OCI-LY7 (cell line): ENCODE measurements around the gene MRC1. TPM values are rescaled to one million over a fixed set of nuclear protein-coding genes. Genes with fewer than 3 reads are reported as not detected.

Source experiments
- BruUV-seq: library from RNA; stranded (reverse); fragments of 400-500 nt; replicated peaks from 2 replicates; lab custom pipeline; 2021; lab: Mats Ljungman, UMichigan
- CTCF ChIA-PET: fragments of 300-600 bp; sonication (Branson Sonifier 250); formaldehyde crosslinking; loops from one replicate; lab custom pipeline; 2022; ENCODE audit warnings: antibody characterized with exemption; ENCODE audit not compliant: unreplicated experiment; lab: Charles Lee
- POLR2A ChIA-PET: fragments of 300-600 bp; sonication (Branson Sonifier 250); formaldehyde crosslinking; loops from one replicate; lab custom pipeline; 2022; ENCODE audit warnings: antibody characterized with exemption; lab: Charles Lee
- DNase-seq: peaks from one replicate; pipeline ENCODE4 v3.0.0-alpha.2; 2015; ENCODE audit warnings: low spot score
- H2AFZ ChIP-seq: fragments of 200-600 bp; sonication (generic), shearing (Covaris generic); 2 replicates; pipeline ENCODE4 v1.6.1; 2014; ENCODE audit warnings: mild to moderate bottlenecking, antibody characterized with exemption, low read length, moderate library complexity
- H3K27ac ChIP-seq: fragments of 200-600 bp; sonication (generic); 2 replicates; pipeline ENCODE4 v1.5.1; 2014; ENCODE audit warnings: mixed run types, low read depth, mild to moderate bottlenecking, moderate library complexity, low read length, inconsistent platforms; ENCODE audit not compliant: poor library complexity, severe bottlenecking
- H3K36me3 ChIP-seq: fragments of 200-600 bp; sonication (generic); 2 replicates; pipeline ENCODE4 v1.6.1; 2014; ENCODE audit warnings: mild to moderate bottlenecking, antibody characterized with exemption, low read length, moderate library complexity, mixed read lengths; ENCODE audit not compliant: insufficient read depth
- H3K4me1 ChIP-seq: fragments of 200-600 bp; sonication (generic); 2 replicates; pipeline ENCODE4 v1.5.1; 2014; ENCODE audit warnings: mild to moderate bottlenecking, low read length; ENCODE audit not compliant: insufficient read depth, poor library complexity, severe bottlenecking
- H3K4me2 ChIP-seq: fragments of 200-600 bp; sonication (generic); 2 replicates; pipeline ENCODE4 v1.6.1; 2014; ENCODE audit warnings: mild to moderate bottlenecking, low read length
- H3K4me3 ChIP-seq: fragments of 200-600 bp; sonication (generic); 2 replicates; pipeline ENCODE4 v1.5.1; 2014; ENCODE audit warnings: mild to moderate bottlenecking, low read depth, low read length; ENCODE audit not compliant: poor library complexity, severe bottlenecking
- H3K79me2 ChIP-seq: fragments of 200-600 bp; sonication (generic); 2 replicates; pipeline ENCODE4 v1.6.1; 2016; ENCODE audit warnings: low read depth, mild to moderate bottlenecking, low read length, moderate library complexity, mixed read lengths; ENCODE audit not compliant: insufficient read depth
- H3K9me2 ChIP-seq: fragments of 200-600 bp; sonication (generic); 2 replicates; pipeline ENCODE4 v1.6.1; 2016; ENCODE audit warnings: mild to moderate bottlenecking, low read length, mixed read lengths; ENCODE audit not compliant: insufficient read depth
- H3K9me3 ChIP-seq: fragments of 200-600 bp; sonication (generic); 2 replicates; pipeline ENCODE4 v1.6.1; 2014; ENCODE audit warnings: mild to moderate bottlenecking, mixed run types, low read length, mixed read lengths
- H4K20me1 ChIP-seq: fragments of 200-600 bp; sonication (generic); 2 replicates; pipeline ENCODE4 v1.6.1; 2014; ENCODE audit warnings: mild to moderate bottlenecking, antibody characterized with exemption, low read length, moderate library complexity, mixed read lengths; ENCODE audit not compliant: insufficient read depth
- CTCF ChIP-seq: fragments of 200-600 bp; sonication (generic); conservative IDR thresholded peaks from 2 replicates; pipeline ENCODE4 v1.5.1; 2014; ENCODE audit warnings: mild to moderate bottlenecking, antibody characterized with exemption, low read length, moderate library complexity, mixed read lengths
- EZH2phosphoT487 ChIP-seq: fragments of 200-600 bp; sonication (generic); IDR thresholded peaks from 2 replicates; pipeline ENCODE4 v1.6.1; 2018; ENCODE audit warnings: low read depth, borderline replicate concordance, mild to moderate bottlenecking, mixed run types, antibody characterized with exemption, low read length, moderate library complexity, mixed read lengths
- intact Hi-C: fragments of 100-400 bp; cut with micrococcal nuclease; formaldehyde crosslinking; loops from one replicate; pipeline ENCODE4 v1.10.0; 2022; ENCODE audit not compliant: unreplicated experiment
- total RNA-seq, 2 experiments: library from RNA; depleted of rRNA in 1 of 2; stranded (reverse); fragments of >200 nt in 1 of 2; shearing (Covaris generic) in 1 of 2; gene quantifications; 2 replicates each; pipeline ENCODE4 v1.2.3, GENCODE V29; 2014 to 2022

Gene MRC1
- total RNA-seq, 2 experiments from 2014 or later = not detected

- DNase-seq = no peak
- H3K4me2 ChIP-seq = no peak overlapping the region
- no peaks in the 10 kb centered on the region for H3K36me3 ChIP-seq
- no peak overlapping the region for H3K27ac ChIP-seq
- no peaks in the 10 kb centered on the region for H3K79me2 ChIP-seq
- intact Hi-C loops = no loop called here
- ChIA-PET POLR2A (interaction anchor here (0.6 to 1.0 kb wide), 3 partner anchors 20 to 191 kb away, joined by 3 read pairs; no protein-coding TSS in a partner anchor), CTCF (no interaction called here)
- H3K9me3 ChIP-seq = no peaks in the 10 kb centered on the region
- no peak overlapping the region for H2AFZ ChIP-seq
- H4K20me1 ChIP-seq = no peaks in the 10 kb centered on the region
- H3K4me1 ChIP-seq = no peaks in the 10 kb centered on the region
- H3K4me3 ChIP-seq = no peak overlapping the region
- TF ChIP-seq CTCF (no peak), EZH2phosphoT487 (no peak)
- BruUV-seq = no TSS peak
- H3K9me2 ChIP-seq = no peaks in the 10 kb centered on the region
These were observed 43.5 kb upstream of the MRC1 start for GRCh38 chr10:17765602-17766001.

GRCh38 chr10:17766731-17767130, 42.4 kb upstream of the MRC1 start:
- no peaks in the 10 kb centered on the region for H3K36me3 ChIP-seq
- H2AFZ ChIP-seq = no peak overlapping the region
- H3K4me3 ChIP-seq = no peak overlapping the region
- H3K79me2 ChIP-seq = no peaks in the 10 kb centered on the region
- no peak overlapping the region for H3K27ac ChIP-seq
- TF ChIP-seq CTCF = no peak
- BruUV-seq = no TSS peak
- ChIA-PET CTCF (no interaction called here), POLR2A (no interaction called here)
- intact Hi-C loops = no loop called here
- H3K9me2 ChIP-seq = no peaks in the 10 kb centered on the region
- H3K4me1 ChIP-seq = no peaks in the 10 kb centered on the region
- H4K20me1 ChIP-seq = no peaks in the 10 kb centered on the region
- no peaks in the 10 kb centered on the region for H3K9me3 ChIP-seq
- DNase-seq = no peak
- H3K4me2 ChIP-seq = no peak overlapping the region

- intact Hi-C loops = no loop called here
- H4K20me1 ChIP-seq = no peaks in the 10 kb centered on the region
- no peaks in the 10 kb centered on the region for H3K36me3 ChIP-seq
- H3K79me2 ChIP-seq = no peaks in the 10 kb centered on the region
- H3K9me2 ChIP-seq = no peaks in the 10 kb centered on the region
- no peak overlapping the region for H3K27ac ChIP-seq
- no TSS peak for BruUV-seq
- H3K4me1 ChIP-seq = no peaks in the 10 kb centered on the region
- no peak overlapping the region for H3K4me2 ChIP-seq
- DNase-seq = no peak
- CTCF ChIA-PET = no interaction called here
- H3K9me3 ChIP-seq = no peaks in the 10 kb centered on the region
- no peak overlapping the region for H3K4me3 ChIP-seq
- TF ChIP-seq CTCF (no peak), EZH2phosphoT487 (no peak)
- H2AFZ ChIP-seq = no peak overlapping the region
- POLR2A ChIA-PET = interaction anchor here (1.0 kb wide), 1 partner anchor 12 kb away, joined by 4 read pairs; no protein-coding TSS in a partner anchor
These were observed 40.7 kb upstream of the MRC1 start for GRCh38 chr10:17768496-17768895.
